Left kidney (tissue), 2 donors: ENCODE measurements around the gene PAQR7. TPM values are rescaled to one million over a fixed set of nuclear protein-coding genes. Genes with fewer than 3 reads are reported as not detected.
A peak's percentile ranks its signal among the peaks of the same experiment; 100 is the strongest.

Experiments
- DNase-seq: peaks from one replicate; pipeline ENCODE4 v3.0.0-alpha.2; 2013
- polyA plus RNA-seq: library from polyadenylated mRNA; unstranded; fragments of 120-200 nt; gene quantifications from one replicate; pipeline ENCODE4 v1.2.1, GENCODE V29; 2013; ENCODE audit not compliant: insufficient read length

PAQR7 gene
- polyA plus RNA-seq, 1 donor: 29.7 TPM

DNA sequence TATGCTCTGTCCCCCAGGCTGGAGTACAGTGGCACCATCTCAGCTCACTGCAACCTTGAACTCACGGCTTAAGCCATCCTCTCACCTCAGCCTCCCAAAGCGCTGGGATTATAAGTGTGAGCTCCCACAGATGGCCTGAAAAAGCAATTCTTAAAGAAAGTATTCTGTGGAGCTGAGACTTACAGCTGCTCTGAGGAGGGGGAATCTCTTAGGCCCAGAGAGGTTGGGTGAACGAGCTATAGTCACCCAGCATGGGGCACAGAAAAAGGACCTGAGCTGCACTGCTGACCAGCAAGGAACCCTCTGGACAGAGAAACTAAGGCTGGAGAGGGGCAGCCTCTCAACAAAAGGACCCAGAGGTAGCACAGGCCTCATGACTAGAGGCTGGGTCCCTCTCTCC lies 1.3 kb downstream of the PAQR7 start:
- no peak for DNase-seq

DNA sequence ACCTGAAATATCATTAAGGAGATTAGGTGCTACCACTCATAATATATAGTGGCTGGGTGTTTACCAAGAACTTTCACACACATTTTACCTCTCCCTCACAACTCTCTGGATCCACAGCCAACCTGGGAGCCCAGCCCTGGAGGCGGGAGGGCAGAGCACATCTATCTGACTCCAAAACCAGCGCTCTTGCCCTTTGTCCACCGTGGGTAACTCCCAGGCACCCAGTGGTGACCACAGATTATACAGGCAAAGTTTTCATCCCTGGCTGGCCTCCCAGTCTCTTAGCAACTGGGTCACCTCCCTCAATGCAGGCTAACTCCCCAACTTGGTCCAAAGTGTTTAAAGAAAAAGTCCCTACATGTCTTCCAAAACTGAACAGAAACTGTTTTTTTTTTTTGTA lies 2.4 kb downstream of the PAQR7 start:
- DNase-seq: no peak

- DNase-seq: no peak
Observed at GRCh38 chr1:25872713-25873112, 2.8 kb downstream of the PAQR7 start.

- DNase-seq: no peak
Observed at GRCh38 chr1:25871704-25872494, 3.6 kb downstream of the PAQR7 start.

DNA sequence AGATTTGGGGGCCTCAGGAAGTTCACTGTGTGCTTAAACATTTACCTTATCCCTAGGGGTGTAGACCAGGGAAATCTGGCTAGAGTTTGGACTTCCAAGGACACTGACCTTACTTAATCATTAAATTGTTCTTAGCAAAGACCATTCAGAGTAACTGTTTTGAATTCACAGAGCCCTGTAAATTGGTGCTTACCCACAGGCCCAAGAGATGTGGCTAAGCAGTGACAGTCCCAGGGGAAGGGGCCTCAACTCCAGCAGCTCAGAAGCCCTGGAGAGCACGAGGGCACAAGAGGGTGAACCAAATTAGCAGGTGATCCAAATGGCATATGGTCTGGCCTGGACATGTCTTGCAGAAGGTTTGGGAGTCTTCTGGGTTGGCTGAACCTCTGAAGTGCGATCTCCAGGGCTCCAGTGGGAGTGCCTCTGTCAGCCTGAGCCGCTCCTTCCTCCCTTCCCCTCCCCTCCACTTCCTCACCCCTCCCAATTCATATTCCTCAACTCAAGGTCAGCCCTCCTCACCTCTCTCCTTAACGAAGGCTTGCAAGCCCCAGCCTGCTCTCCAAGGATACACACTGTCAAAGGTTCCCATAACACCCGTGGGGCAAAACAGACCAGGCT lies 4.3 kb downstream of the PAQR7 start:
- DNase-seq: no peak

GRCh38 chr1:25870614-25871013 lies 4.9 kb downstream of the PAQR7 start:
- no peak for DNase-seq

GRCh38 chr1:25869909-25870606 lies 5.5 kb downstream of the PAQR7 start:
- no peak for DNase-seq

DNA sequence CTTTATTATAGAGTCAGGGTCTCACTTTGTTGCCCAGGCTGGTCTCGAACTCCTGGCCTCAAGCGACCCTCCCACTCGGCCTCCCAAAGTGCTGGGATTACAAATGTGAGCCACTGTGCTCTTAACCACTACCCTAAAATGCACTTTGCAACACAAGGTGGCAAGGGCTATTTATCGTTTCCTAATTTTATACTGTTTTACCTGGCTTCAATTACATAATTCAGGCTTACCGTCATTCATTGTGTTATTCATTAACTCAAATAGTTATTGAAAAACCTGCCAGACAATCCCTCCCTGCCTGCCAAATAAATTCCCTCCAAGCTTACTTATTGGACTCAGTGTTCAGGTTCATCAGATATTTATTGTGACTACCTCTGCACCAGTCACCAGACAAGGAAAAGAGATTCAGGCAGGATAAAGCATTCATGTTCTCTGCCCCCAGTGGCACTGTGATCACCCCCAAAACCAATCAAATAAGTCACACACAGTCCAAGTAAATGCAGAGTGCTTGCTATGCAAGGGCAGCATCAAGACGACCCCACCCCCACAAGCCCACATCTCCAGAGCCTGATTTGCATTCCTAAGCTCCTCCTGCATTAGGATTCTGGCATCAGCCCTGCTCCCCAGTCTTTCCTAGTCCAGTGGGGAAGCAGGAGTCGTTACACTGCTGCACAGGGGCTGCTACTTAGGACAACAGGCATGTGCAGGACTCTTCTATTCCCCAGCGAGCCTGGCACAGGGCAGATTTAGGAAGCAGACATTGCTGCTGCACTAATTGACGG lies 8.1 kb downstream of the PAQR7 start:
- DNase-seq: peak; percentile 63

GRCh38 chr1:25866288-25866687 lies 9.2 kb downstream of the PAQR7 start:
- DNase-seq: no peak

GRCh38 chr1:25864434-25864833 lies 11.1 kb downstream of the PAQR7 start:
- no peak for DNase-seq

- no peak for DNase-seq
Observed at GRCh38 chr1:25863486-25864262, 11.8 kb downstream of the PAQR7 start.

DNA sequence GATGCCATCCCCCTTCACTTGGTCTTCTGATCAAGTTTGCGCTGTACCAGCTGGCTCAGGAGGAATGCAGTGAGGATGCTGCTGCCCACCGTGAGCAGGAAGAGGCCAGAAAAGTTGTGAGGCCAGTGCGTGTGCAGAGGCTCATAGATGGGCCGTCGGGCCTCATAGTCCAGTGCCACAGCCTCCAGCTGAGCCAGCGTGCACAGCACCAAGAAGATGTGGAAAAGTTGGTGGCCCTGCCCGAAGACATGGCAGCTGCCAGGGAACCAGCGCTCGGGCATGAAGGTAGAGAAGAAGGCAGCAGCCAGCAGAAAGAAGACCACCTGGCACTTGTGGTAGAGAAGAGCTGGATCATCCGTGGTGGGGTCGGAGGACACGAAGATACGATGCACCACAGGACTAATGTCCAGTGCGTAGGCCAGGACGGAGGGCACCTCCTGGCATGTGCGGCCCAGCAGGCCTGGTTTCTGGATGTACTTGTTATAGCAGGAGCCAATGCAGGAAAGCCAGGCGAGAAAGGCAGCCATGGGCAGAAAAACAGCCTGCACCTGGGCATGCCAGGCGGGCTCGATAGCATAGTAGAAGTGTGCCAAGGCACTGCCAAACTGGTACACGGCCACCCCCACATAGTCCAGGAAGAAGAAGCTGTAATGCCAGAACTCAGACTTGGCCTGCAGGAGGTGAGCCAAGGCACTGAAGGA lies 12.6 kb downstream of the PAQR7 start:
- no peak for DNase-seq

GRCh38 chr1:25861316-25862286 lies 13.9 kb downstream of the PAQR7 start:
- DNase-seq: no peak

DNA sequence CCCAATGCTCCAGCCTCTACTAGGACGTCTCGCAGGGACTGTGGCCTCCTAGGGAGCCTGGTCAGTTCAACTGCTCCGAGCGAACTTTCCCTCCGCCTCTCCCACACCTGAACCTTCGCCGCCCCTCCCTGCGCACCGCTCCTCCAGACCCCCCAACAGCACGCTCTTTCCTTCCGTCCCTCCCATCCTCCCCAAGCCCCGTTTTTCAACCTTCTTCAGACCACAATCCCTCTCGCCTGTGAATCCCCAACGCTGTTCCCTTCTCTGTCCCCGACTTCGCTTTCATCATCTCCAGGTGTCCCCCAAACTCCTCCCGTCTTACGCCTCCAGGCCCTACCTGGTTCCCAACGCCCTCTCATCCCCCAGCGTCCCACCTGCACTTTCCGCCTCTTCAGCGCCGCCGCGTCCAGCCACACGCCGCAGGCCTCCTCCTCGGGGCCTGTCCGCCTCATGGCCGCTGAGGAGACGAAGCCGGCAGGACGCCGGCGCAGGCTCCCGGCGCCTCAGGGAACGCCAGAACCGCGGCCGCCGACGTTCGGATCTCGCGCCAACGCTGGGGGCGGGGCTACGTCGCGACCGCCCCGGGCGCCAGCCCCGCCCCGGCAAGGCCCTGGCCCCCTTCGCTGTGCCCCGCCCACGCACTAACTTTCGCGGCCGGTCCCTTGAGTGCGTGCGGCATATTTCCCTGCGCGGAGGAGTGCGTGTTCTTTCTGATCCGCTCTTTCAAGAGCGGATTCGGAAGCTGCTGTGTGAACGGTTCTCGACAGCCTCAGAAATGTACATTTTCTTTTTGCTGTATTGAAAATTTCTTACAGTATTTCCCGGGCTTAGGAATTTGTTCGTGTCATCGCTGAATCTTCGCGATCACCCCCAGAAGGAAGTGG lies 16.4 kb downstream of the PAQR7 start, which contains the start of gene AUNIP:
Gene AUNIP, minus strand, starts transcription at position 552 of the 884 bp plus-strand sequence. Its CDS starts 100 bp downstream, at position 452.
- peak; percentile 86 for DNase-seq

DNA sequence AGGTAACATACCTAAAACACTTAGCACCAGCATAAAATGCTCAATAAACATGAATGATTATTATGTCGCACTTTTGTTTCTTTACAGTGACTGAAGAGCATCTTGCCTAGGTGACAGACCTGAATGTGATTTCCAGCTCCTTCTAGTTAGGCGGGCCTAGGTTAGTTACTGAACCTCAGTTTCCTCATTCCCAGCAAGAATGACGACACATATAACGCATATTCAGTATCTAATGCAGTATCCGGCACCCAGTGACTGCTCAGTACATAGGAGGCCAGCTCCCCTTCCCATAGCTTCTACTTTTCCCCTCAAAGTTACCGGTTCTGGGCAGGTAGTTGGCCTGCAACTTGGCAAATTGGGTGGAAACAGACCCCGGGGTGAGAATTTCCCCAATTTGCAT lies 17.0 kb downstream of the PAQR7 start:
- no peak for DNase-seq

DNA sequence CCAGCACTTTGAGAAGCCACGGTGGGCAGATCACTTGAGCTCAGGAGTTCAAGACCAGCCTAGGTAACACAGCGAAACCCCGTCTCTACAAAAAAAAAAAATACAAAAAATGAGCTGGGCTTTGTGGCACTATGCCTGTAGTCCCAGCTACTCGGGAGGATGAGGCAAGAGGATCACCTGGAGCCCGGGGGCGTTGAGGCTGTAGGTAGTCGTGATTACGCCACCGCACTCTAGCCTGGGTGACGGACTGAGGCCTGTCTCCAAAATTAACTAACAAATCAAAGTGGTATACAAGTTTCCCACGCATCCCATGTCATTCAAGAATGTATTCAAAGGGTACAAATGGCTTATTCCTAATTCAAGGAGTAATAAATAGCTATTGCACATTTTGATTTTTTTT lies 18.7 kb downstream of the PAQR7 start:
- DNase-seq: no peak

GRCh38 chr1:25854554-25854953 lies 21.0 kb downstream of the PAQR7 start:
- no peak for DNase-seq

GRCh38 chr1:25848531-25848930 lies 27.0 kb downstream of the PAQR7 start:
- DNase-seq: no peak

DNA sequence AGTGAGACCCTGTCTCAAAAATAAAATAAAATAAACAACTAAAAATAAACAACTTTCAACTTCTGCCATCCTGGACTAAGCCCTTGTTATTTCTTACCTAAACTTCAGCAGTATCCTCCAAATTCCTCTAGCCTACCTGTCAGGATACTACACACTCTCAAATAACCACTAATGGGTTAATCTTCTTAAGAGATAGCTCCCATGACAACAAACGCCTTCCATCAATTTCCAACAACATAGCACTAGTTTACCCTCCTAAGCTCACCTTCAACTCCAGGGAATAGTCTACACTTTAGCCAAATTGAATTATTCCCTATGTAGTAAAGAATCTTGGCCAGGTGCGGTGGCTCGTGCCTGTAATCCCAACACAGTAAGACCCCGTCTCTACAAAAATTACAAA lies 27.6 kb downstream of the PAQR7 start:
- no peak for DNase-seq
